ENCODE results near the gene ADM. TPM values are rescaled to one million over a fixed set of nuclear protein-coding genes. Genes with fewer than 3 reads are reported as not detected.

The ADM gene
- polyA plus RNA-seq, 2 of the 4 experiments (the other 2 are of a cell fraction) = 66.3 to 72.1 TPM

GRCh38 chr11:10304495-10305261, at the start of gene ADM (continued):
- TF ChIP-seq, protein P1, sequence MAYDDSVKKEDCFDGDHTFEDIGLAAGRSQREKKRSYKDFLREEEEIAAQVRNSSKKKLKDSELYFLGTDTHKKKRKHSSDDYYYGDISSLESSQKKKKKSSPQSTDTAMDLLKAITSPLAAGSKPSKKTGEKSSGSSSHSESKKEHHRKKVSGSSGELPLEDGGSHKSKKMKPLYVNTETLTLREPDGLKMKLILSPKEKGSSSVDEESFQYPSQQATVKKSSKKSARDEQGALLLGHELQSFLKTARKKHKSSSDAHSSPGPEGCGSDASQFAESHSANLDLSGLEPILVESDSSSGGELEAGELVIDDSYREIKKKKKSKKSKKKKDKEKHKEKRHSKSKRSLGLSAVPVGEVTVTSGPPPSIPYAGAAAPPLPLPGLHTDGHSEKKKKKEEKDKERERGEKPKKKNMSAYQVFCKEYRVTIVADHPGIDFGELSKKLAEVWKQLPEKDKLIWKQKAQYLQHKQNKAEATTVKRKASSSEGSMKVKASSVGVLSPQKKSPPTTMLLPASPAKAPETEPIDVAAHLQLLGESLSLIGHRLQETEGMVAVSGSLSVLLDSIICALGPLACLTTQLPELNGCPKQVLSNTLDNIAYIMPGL (CRISPR knock-in tag; IDR thresholded peaks at IDR 0.05; ENCODE audit: borderline replicate concordance) = peak; percentile 81; the same call in 1 of the 2 replicates
- TF ChIP-seq, protein P2, sequence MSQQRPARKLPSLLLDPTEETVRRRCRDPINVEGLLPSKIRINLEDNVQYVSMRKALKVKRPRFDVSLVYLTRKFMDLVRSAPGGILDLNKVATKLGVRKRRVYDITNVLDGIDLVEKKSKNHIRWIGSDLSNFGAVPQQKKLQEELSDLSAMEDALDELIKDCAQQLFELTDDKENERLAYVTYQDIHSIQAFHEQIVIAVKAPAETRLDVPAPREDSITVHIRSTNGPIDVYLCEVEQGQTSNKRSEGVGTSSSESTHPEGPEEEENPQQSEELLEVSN (IDR thresholded peaks at IDR 0.05; ENCODE audit: borderline replicate concordance, low read depth) = no peak
- TF ChIP-seq MAFK (IDR thresholded peaks at IDR 0.05; ENCODE audit: partially characterized antibody) = no peak
- TF ChIP-seq HEYL (CRISPR knock-in tag; IDR thresholded peaks at IDR 0.05) = no peak
- peak; percentile 98 for TF ChIP-seq BCL3 (IDR thresholded peaks at IDR 0.05)
- TF ChIP-seq ZNF302 (CRISPR knock-in tag; IDR thresholded peaks at IDR 0.05) = no peak
- TF ChIP-seq KDM1A (IDR thresholded peaks at IDR 0.05; ENCODE audit: low read depth) = no peak
- no peak for TF ChIP-seq ZSCAN20 (CRISPR knock-in tag; IDR thresholded peaks at IDR 0.05)
- TF ChIP-seq HOXB13 (CRISPR knock-in tag; IDR thresholded peaks at IDR 0.05; ENCODE audit: low read depth) = no peak
- TF ChIP-seq ZC3H11A (IDR thresholded peaks at IDR 0.05) = no peak
- no peak for TF ChIP-seq RCOR1 (IDR thresholded peaks at IDR 0.05; ENCODE audit: low read depth, low read length)
- peak; percentile 83 for TF ChIP-seq CTCF (IDR thresholded peaks at IDR 0.05)
- TF ChIP-seq NR3C1 (IDR thresholded peaks at IDR 0.05) = no peak
- no peak; the same call in 1 of the 2 replicates for TF ChIP-seq PHF8 (IDR thresholded peaks at IDR 0.05; ENCODE audit: borderline replicate concordance, low read depth)
- TF ChIP-seq, protein P3, sequence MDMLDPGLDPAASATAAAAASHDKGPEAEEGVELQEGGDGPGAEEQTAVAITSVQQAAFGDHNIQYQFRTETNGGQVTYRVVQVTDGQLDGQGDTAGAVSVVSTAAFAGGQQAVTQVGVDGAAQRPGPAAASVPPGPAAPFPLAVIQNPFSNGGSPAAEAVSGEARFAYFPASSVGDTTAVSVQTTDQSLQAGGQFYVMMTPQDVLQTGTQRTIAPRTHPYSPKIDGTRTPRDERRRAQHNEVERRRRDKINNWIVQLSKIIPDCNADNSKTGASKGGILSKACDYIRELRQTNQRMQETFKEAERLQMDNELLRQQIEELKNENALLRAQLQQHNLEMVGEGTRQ (IDR thresholded peaks at IDR 0.05) = no peak
- no peak for TF ChIP-seq RNF2 (IDR thresholded peaks at IDR 0.05; ENCODE audit: borderline replicate concordance, low read depth)
- no peak for TF ChIP-seq HOXB5 (CRISPR knock-in tag; IDR thresholded peaks at IDR 0.05)
- TF ChIP-seq CEBPB (IDR thresholded peaks at IDR 0.05) = 0 out of 4 replicates have a peak, but pooled peaks of 1 of the 2 experiments have one; percentile 18
- TF ChIP-seq KDM5A (IDR thresholded peaks at IDR 0.05) = no peak
- TF ChIP-seq POLR2A (IDR thresholded peaks at IDR 0.05; ENCODE audit: low read length) = peak; percentile 99
- peak; percentile 22; the same call in 1 of the 2 replicates for TF ChIP-seq MYC (IDR thresholded peaks at IDR 0.05; ENCODE audit: borderline replicate concordance, low read length)
- TF ChIP-seq MAZ (IDR thresholded peaks at IDR 0.05; ENCODE audit: borderline replicate concordance, low read depth, low read length) = no peak
- no peak for TF ChIP-seq BHLHE40 (IDR thresholded peaks at IDR 0.05; ENCODE audit: low read depth, low read length)
- no peak for TF ChIP-seq FOXS1 (CRISPR knock-in tag; IDR thresholded peaks at IDR 0.05)

Measured in A549 (cell line).